GM21737 (cell line): ENCODE data around the gene ARHGEF10L.
"Not testable (repeated sequence)": the region's sequence is repeated elsewhere in the genome, so short reads cannot be mapped to it uniquely, and the experiment has no call there.

ENCODE experiments used
- ATAC-seq: cut with Tn5 transposase; IDR thresholded peaks from one replicate; pipeline ENCODE4 v1.9.1; 2021; ENCODE audit warnings: mild to moderate bottlenecking, moderate library complexity; ENCODE audit not compliant: unreplicated experiment

ARHGEF10L gene

DNA sequence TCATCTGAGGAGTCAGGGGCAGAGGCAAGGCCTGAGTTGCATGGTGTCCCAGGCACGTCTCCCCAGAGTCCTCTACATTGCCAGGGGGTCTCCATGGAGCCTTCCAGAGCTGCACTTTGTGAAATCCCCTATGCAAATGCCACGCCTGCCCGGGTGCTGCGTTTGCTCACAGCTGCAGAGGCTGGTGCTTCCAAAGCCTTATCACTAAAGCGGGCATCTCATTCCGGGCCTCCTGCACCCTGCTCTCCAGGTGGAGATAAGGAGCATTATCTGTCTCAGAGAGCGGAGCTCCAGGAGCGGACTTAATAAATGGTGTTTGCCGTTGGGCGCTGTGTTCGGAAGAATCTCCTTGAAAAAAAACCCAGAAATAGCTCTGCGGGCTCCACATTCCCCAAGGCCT is 189.8 kb downstream of the ARHGEF10L start:
- ATAC-seq: no peak

- ATAC-seq: no peak
These were observed 190.4 kb downstream of the ARHGEF10L start for GRCh38 chr1:17729909-17730308.

- ATAC-seq: no peak
These were observed 192.0 kb downstream of the ARHGEF10L start for GRCh38 chr1:17731460-17731859.

- ATAC-seq: no peak
These were observed 193.0 kb downstream of the ARHGEF10L start for GRCh38 chr1:17732475-17732874.

GRCh38 chr1:17733661-17734060 is 194.2 kb downstream of the ARHGEF10L start:
- ATAC-seq: no peak

DNA sequence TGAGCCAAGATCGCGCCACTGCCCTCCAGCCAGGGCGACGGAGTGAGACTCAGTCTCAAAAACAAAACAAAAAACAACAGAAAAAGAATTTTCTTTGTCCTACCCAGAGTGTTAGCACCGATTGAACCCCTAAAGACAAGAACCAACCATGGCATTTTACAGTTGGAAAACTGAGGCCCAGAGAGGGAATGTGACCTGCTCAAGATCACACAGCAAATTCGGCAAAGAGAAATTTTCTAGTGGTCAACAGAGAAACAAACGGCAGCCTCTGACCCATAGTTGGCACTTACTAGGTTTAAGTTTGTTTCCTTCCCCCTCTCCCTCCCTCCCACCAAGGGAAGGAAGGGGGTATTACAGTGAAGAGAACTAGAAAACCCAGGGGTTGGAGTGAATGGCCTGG is 195.1 kb downstream of the ARHGEF10L start:
- ATAC-seq: no peak

GRCh38 chr1:17735348-17735747 is 195.8 kb downstream of the ARHGEF10L start:
- no peak for ATAC-seq

DNA sequence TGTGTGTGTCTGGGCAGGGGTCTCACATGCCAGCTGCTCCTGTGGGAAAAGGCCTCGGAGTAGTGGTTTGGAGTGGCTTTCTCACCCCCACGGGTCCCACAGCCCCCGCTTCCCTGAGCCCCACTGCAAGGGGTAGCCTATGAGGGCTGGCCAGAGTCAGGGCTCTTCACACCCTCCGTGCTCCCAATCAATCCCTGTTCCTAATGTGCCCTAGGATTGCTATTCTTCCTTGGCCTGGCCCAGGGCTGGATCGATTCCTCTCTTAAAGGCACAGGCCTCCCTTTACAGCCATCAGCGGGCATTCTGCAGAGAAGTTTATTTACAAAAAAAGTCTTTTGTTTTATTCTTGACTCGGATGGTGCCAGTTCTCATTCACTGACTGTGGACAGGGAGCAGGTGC is 196.3 kb downstream of the ARHGEF10L start:
- ATAC-seq: no peak

- ATAC-seq: no peak
These were observed 197.1 kb downstream of the ARHGEF10L start for GRCh38 chr1:17736625-17737024.

DNA sequence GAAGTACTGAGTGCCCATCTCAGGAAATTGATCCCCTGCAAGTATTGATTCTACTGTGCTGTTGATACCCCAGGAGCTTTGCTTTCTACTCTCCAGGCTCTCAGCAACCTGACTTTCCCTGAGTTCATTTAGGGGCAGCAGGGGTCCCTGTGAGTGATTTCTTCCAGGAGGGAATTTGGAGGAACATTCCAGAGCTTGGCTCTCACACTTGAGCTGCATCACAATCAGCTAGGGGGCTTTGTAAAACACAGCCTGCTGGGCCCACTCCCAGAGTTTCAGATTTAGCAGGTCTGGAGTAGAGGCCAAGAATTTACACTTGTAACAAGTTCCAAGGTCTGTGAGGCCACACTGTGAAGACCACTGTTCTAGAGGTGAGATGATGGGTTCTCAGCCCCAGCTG is 199.6 kb downstream of the ARHGEF10L start:
- ATAC-seq: no peak

GRCh38 chr1:17741052-17741451 is 201.6 kb downstream of the ARHGEF10L start:
- no peak for ATAC-seq

GRCh38 chr1:17742583-17742982 is 203.1 kb downstream of the ARHGEF10L start:
- no peak for ATAC-seq

GRCh38 chr1:17743008-17743647 is 203.6 kb downstream of the ARHGEF10L start:
- ATAC-seq: no peak

DNA sequence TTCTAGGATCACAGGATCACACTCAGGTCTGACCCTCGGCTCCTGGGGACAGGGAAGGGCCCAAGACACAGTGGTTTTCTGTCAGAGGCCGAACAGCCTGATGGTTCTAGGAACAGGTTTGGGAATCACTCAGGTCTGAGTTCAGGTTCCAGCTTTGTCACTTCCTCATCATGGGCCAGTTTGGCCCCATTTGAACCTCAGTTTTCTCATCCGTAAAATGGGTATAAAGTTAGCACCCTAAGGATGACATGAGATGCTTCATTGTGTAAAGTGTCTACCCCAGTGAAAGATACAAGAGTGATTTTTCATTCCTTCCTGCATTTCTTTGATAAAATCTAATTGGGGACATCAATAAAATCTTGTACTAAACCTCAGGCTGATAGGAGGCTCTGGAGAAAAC is 204.4 kb downstream of the ARHGEF10L start:
- no peak for ATAC-seq

- no peak for ATAC-seq
These were observed 205.4 kb downstream of the ARHGEF10L start for GRCh38 chr1:17744666-17745478.

GRCh38 chr1:17745479-17745955 is 206.0 kb downstream of the ARHGEF10L start:
- ATAC-seq: no peak

GRCh38 chr1:17746281-17746680 is 206.8 kb downstream of the ARHGEF10L start:
- not testable (repeated sequence) for ATAC-seq

GRCh38 chr1:17746920-17747319 is 207.4 kb downstream of the ARHGEF10L start:
- no peak for ATAC-seq
